Measurements from ENCODE around the gene RASA3.

Gene RASA3

DNA sequence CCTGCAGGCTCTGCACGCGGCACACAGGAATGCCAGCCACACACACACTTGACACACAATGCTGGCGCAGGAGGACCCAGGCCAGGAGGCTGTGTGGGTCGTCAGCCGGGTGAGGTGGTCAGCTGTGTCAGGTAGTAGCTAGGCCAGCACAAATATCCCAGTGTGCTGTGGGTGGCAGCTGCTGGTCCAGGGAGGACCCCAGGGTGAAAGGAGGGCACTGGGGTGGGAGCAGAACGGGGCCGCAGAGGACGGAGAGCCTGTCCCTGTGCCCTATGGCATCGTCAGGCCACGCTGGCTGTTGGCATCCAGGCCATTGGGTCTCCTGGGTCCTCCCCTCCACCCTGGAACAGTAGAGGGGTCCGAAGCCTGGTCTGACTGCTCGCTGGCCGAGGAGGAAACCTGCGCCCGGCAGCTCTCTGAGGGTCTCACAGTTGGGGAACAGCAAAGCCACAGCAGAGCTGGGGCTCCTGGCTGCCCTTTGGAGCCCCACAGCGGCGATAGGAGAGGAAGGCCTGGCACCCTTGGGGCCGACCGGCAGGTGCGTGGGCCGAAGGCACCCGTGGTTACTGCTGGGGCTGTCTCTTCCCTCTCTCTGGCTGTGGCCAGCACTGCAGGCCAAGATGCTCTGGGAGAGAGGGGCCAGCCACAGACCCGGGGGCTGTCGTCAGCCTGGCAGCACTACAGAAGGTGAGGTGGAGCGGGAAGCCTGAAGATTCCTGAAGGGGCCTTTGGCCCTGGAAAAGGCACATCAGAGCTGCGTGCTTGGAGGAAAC lies 185.8 kb downstream of the RASA3 start:
- TF ChIP-seq, protein P1, sequence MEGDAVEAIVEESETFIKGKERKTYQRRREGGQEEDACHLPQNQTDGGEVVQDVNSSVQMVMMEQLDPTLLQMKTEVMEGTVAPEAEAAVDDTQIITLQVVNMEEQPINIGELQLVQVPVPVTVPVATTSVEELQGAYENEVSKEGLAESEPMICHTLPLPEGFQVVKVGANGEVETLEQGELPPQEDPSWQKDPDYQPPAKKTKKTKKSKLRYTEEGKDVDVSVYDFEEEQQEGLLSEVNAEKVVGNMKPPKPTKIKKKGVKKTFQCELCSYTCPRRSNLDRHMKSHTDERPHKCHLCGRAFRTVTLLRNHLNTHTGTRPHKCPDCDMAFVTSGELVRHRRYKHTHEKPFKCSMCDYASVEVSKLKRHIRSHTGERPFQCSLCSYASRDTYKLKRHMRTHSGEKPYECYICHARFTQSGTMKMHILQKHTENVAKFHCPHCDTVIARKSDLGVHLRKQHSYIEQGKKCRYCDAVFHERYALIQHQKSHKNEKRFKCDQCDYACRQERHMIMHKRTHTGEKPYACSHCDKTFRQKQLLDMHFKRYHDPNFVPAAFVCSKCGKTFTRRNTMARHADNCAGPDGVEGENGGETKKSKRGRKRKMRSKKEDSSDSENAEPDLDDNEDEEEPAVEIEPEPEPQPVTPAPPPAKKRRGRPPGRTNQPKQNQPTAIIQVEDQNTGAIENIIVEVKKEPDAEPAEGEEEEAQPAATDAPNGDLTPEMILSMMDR (IDR thresholded peaks at IDR 0.05; ENCODE audit: low read depth, low read length), result no peak
- no peak overlapping the region for H3K4me3 ChIP-seq (ENCODE audit: low read depth, low read length)

DNA sequence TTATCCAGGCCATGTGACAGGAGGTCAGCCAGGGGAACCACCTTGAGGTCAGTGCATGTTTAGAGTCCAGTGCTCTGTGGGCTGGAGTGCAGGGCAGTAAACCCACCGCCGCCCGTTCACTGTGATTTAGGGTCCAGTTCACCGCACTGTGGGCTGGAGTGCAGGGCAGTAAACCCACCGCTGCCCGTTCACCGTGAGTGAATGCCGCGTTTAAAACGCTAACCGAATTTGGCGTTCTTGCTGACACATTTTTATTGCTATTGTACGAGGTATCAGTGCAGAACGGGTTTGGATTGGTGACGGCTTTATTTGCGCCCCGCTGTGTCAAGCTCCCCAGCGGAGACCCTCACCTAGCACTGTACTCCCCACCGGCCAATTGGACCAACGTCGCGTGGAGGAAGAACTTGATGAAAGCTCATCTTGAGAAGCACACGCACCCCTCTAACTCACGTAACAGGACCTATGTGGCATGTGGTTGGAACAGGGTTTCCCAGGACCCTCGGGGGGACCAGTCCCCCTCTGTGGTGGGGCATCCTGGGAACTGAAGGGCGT lies 186.5 kb downstream of the RASA3 start:
- no peak overlapping the region for H3K4me3 ChIP-seq (ENCODE audit: low read depth, low read length)
- TF ChIP-seq, protein P1 (IDR thresholded peaks at IDR 0.05; ENCODE audit: low read depth, low read length), result no peak

DNA sequence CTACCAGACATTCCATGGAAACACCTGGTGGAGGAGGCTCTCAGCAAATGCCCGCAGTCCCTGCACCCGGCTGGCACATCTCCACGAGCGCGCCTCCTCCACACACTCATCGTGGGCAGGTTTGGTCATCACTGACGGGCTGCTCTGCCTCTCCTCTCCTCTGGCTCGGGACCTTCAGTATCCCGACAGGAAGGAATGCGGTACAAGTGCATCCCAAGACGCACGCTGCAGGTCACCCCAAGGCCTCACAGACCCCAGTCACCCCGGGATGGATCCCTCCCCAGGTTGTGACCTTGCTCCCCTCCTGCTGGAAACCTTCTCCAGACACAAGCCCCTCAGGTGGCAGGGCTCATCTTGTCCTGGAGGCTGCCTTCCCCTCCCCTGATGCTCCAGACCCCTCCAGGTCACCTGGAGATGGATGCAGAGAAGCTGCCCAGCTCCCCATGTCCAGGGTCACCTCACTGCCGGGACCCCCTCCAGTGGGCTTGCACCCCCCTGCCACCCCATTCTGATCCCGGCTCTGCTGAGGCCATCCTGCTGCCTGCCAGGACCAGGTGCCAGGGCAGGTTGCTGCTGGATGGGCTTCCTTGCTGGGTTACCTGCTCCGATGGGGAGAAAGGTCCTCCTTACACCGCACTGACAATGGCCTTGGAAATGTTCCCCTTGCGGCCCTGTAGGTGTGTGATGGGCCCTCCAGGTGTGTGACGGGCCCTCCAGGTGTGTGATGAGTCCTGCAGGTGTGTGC lies 188.4 kb downstream of the RASA3 start:
- TF ChIP-seq, protein P1 (IDR thresholded peaks at IDR 0.05; ENCODE audit: low read depth, low read length), result no peak
- no peak overlapping the region for H3K4me3 ChIP-seq (ENCODE audit: low read depth, low read length)

DNA sequence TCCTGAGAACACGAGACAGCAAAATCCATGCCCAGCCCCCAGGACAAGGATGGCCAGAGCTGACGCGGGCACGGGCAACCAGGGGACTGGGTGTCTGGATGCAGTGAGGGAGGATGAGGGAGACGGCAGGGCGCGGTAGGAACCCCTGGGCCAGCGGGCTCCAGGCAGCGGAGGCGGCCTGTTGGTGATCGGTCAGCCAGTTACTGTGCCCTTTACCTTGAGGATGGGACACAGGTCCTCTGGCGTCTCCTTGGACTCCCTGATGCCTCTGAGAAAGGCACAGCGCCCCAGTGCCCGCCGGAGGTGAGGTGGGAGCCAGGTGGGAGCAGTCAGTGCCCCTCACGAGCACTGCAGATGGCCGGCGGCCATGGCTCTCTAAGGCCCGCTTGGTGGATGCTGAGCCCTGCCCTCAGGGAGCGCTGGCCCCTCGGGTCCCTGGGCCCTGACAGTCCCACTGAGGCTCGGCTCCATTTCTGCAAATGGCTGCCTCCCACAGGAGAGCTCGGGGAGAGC lies 189.8 kb downstream of the RASA3 start:
- H3K4me3 ChIP-seq (ENCODE audit: low read depth, low read length), result no peak overlapping the region
- TF ChIP-seq, protein P1 (IDR thresholded peaks at IDR 0.05; ENCODE audit: low read depth, low read length), result no peak

DNA sequence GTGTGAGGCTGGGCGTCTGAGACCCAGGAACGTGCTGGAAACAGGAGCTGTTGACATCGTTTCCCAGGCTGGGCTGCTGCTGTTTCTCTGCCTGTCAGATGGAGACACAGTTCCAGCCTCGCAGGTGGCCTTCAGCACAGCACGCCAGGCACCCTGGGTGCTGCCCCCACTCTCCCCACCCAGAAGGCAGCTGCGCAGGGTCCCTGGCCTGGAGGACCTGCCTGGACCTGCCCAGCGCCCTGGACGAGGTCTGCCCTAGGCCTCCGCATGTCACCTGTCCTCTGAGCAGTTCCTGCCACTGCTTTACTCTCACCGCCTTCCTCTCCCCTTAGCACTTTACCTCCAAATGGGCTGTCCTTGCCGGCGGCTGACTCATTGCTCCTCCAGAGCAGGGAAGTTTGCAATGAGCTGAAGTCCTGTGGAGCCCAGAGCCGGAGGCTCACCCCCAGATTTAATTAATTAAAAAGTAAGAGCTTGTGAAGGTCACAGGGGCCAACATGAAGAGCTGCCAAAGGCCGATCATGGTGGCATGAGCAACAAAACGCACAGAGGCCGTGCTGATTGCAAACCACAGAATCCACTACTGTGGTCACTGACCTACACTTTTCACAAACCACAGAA lies 190.7 kb downstream of the RASA3 start:
- no peak overlapping the region for H3K4me3 ChIP-seq (ENCODE audit: low read depth, low read length)
- TF ChIP-seq, protein P1 (IDR thresholded peaks at IDR 0.05; ENCODE audit: low read depth, low read length), result no peak

DNA sequence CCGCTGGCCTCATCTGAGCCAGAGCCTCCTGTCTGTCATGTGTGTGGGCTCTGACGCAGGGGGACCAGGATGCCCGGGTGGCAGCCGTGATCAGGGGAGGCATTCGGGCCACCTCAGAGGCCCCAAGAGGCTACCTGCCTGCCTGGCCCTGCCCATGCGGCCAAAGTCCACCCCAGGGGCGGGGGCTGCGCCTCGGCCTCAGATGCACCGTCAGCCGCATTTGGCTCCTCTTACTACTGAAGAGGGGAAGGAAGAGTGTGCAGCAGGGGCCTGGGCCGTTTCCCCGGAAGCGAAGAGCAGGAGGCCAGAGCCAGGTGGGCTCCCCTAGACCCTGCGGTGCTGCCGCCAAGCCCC lies 192.5 kb downstream of the RASA3 start:
- TF ChIP-seq, protein P1 (IDR thresholded peaks at IDR 0.05; ENCODE audit: low read depth, low read length), result no peak

More for the DNA sequence above, 192.5 kb downstream of the RASA3 start:
- H3K4me3 ChIP-seq (ENCODE audit: low read depth, low read length), result no peak overlapping the region
